Measurements from ENCODE around the gene KIF26A. TPM values are rescaled to one million over a fixed set of nuclear protein-coding genes. Genes with fewer than 3 reads are reported as not detected.

Gene KIF26A
- total RNA-seq, 4 donors from 2014 or later = 2.1 to 6.1 (median 4.6) TPM

DNA sequence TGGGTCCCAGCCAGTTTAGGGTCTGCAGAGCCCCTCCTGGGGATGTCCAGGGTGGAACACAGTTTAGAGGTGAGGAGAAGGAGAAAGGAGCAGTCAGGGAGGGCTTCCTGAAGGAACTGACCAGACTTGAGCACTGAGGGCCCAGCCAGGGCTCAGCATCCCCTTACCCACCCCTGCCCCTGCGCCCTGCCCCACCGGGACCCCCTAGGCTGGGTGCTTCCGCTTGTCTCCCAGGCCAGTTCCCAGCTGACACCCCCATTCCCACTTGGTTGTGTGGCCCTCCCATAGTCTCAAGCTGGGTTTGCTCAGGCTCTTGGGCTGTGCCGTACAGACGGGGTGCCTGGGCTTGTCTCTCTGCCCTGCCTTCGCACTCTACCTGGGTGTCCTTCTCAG is 26.3 kb upstream of the KIF26A start:
- Histone ChIP-seq H3K4me3 (peak overlapping the region; percentile 1), H3K36me3 (no peaks in the 10 kb centered on the region), H3K27me3 (peaks cover 28% of the 10 kb centered on the region), H3K4me1 (peaks cover 70% of the 10 kb centered on the region), H3K9me3 (no peaks in the 10 kb centered on the region), H3K27ac (peak overlapping the region; percentile 95)
- peak; percentile 54 to 59 for DNase-seq (ENCODE audit: low spot score in 2 of 2)
- TF ChIP-seq, protein P1, sequence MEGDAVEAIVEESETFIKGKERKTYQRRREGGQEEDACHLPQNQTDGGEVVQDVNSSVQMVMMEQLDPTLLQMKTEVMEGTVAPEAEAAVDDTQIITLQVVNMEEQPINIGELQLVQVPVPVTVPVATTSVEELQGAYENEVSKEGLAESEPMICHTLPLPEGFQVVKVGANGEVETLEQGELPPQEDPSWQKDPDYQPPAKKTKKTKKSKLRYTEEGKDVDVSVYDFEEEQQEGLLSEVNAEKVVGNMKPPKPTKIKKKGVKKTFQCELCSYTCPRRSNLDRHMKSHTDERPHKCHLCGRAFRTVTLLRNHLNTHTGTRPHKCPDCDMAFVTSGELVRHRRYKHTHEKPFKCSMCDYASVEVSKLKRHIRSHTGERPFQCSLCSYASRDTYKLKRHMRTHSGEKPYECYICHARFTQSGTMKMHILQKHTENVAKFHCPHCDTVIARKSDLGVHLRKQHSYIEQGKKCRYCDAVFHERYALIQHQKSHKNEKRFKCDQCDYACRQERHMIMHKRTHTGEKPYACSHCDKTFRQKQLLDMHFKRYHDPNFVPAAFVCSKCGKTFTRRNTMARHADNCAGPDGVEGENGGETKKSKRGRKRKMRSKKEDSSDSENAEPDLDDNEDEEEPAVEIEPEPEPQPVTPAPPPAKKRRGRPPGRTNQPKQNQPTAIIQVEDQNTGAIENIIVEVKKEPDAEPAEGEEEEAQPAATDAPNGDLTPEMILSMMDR (IDR thresholded peaks at IDR 0.05) = no peak
- no peak for TF ChIP-seq EP300 (IDR thresholded peaks at IDR 0.05)
- no peak for TF ChIP-seq POLR2AphosphoS5 (IDR thresholded peaks at IDR 0.05)
- no CpG with 5 or more reads among the region's 6 CpGs for WGBS

DNA sequence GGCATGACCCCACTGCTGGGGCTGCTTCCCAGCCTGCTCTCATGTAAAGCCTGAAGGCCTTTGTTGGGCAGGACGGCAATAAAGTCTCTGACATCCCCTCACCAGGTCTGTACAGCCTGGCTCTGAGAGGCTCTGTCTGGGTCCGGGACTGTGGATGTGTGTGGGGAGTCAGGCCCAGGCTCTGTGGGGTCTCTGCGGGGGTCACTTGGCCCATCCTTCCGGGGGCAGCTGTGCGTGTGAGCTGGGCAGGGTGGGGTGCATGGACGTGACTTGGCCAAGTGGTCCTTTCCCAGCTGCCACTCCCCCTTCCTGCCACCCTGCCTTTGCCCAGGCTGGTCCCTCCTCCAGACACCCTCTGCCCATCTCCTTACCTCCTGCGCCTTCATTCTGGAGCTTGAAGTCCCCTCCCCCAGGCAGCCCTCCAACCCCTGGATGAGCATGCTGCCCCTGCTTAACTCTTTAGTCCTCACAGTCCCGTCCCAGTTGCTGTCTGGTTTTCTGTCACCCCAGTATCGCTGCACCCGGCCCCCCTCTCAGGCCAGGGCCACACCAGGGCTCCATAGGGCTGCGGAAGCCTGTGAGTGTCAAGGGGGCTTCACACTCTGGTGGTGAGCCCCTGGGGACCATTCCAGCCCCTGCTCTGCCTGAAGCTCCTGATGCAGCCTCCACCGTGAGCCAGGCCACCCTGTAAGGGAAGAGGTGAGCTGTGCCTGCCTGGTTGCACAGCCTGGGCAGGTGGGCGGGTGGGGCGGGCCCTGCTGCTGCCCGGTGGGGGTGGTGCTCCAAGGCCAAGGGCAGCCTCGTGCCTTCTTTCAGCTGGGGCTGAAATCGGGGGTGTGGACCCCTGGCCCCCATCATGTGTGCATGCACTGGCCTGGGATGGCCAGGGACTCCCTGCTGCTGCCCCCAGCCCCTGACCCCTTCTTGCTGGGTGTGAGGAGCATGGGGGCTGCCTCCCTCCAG is 25.5 kb upstream of the KIF26A start:
- H3K27ac ChIP-seq = peak overlapping the region; percentile 95
- 71% methylated on average over 7 of the region's 17 CpGs for WGBS
- peaks cover 36% of the 10 kb centered on the region for H3K27me3 ChIP-seq
- peak overlapping the region; percentile 1 for H3K4me3 ChIP-seq
- TF ChIP-seq POLR2AphosphoS5 (IDR thresholded peaks at IDR 0.05) (no peak), POLR2A (IDR thresholded peaks at IDR 0.05) (no peak), EP300 (IDR thresholded peaks at IDR 0.05) (no peak)
- TF ChIP-seq, protein P1 (IDR thresholded peaks at IDR 0.05) = no peak
- DNase-seq (ENCODE audit: low spot score in 2 of 2) = peak; percentile 52 to 77
- H3K9me3 ChIP-seq = no peaks in the 10 kb centered on the region
- H3K36me3 ChIP-seq = no peaks in the 10 kb centered on the region
- H3K4me1 ChIP-seq = peaks cover 75% of the 10 kb centered on the region

DNA sequence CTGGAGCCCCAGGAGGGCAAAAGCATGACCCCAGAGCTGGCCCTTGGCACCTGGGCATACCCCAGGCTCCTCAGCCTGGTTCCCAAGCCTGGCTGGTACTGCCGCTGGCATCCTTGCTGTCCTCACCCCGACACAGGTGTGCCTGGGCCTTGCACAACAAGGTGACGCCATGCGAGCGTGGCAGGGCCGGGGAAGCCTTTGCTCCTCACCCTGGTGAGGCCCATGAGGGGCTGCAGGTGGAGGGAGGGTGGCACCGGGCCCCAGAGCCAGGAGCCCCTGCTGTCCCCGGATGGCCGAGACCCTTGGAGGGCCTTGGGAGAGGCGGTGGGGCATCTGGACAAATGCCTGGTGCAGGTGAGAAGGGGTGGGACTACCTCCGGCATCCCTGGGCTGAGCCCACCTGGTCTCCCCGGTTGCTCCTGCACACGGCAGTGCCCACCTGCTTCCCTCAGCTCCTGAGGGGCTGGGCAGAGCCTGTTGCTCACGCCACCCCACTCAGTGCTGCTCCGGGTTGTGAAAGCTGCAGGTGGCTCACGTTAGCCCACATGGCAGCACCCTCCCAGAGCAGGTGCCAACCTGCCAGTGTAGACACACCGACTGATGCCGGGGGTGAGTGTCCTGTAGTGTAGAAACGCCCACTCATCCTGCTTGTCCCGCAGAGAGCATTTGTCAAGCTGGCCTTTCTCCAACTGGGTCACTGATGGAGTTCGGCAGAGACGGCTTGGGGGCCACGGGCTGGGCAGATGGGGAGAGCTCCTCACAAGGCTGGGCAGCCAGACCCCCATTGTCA is 24.6 kb upstream of the KIF26A start:
- TF ChIP-seq EP300 (IDR thresholded peaks at IDR 0.05) = no peak
- TF ChIP-seq, protein P1 (IDR thresholded peaks at IDR 0.05) = no peak
- WGBS = 33% methylated on average over 3 of the region's 23 CpGs
- peak; percentile 74 for DNase-seq (ENCODE audit: low spot score in 2 of 2)
- no peaks in the 10 kb centered on the region for H3K36me3 ChIP-seq
- peak overlapping the region; percentile 95 for H3K27ac ChIP-seq
- no peak overlapping the region for H3K4me3 ChIP-seq
- H3K4me1 ChIP-seq = peaks cover 74% of the 10 kb centered on the region
- H3K9me3 ChIP-seq = no peaks in the 10 kb centered on the region
- peaks cover 45% of the 10 kb centered on the region for H3K27me3 ChIP-seq

DNA sequence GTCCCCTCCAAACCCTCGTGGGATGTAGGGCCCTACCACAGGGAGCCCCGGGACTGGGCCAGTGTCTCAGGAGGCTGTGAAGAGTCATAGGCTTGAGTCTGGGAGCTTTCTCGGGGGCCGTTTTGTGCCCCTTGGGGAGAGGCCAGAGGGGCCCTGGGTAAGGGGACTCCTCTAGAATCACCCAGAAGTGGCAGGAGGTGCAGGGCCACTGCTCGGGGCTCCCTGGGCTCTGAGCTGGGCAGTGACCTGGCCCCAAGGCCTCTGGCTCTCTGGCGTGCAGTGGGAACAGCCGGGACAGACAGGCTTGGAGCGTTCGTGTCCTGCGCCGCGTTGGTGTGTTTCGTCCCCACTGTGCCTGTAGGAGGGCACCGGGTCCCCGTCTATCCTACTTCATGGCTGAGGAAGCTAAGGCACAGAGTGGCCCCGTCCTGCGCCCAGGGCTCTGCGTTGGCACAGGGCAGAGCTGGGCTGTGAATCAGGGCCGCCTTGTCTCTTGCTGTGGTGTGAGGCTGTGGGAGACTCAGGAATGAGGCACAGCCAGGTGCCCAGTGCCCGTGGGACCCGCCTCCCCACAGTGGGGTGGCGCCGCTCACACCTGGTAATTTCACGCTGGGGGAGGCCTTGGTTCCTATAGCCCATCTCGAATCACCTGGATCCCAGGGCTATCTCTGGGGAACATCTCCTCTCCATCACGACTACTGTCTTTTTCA is 23.8 kb upstream of the KIF26A start:
- no peaks in the 10 kb centered on the region for H3K36me3 ChIP-seq
- peaks cover 74% of the 10 kb centered on the region for H3K4me1 ChIP-seq
- peaks cover 52% of the 10 kb centered on the region for H3K27me3 ChIP-seq
- TF ChIP-seq, protein P1 (IDR thresholded peaks at IDR 0.05) = no peak
- TF ChIP-seq POLR2AphosphoS5 (IDR thresholded peaks at IDR 0.05) (no peak), EP300 (IDR thresholded peaks at IDR 0.05) (no peak), POLR2A (IDR thresholded peaks at IDR 0.05) (no peak)
- 66% methylated on average over 12 of the region's 26 CpGs for WGBS
- DNase-seq (ENCODE audit: low spot score in 2 of 2) = peak; percentile 64 to 76
- H3K4me3 ChIP-seq = no peak overlapping the region
- no peaks in the 10 kb centered on the region for H3K9me3 ChIP-seq
- peak overlapping the region; percentile 95 for H3K27ac ChIP-seq
